HFF-Myc (cell line): ENCODE measurements around the gene TNFRSF13B.

Source experiments
- DNase-seq: peaks from one replicate; pipeline ENCODE4 v3.0.0-alpha.2; 2011; ENCODE audit warnings: low read depth; ENCODE audit errors: extremely low read depth
- H3K4me3 ChIP-seq: replicated peaks from 2 replicates; pipeline ENCODE4 v1.5.1; 2011; ENCODE audit warnings: low read depth, mild to moderate bottlenecking, control low read depth, low read length
- CTCF ChIP-seq: IDR thresholded peaks from 2 replicates; pipeline ENCODE4 v1.5.1; 2012; ENCODE audit warnings: mild to moderate bottlenecking, low read depth, low read length, control low read depth; ENCODE audit errors: missing control alignments

The TNFRSF13B gene

GRCh38 chr17:16953347-16953746 lies 18.6 kb downstream of the TNFRSF13B start:
- no peak for DNase-seq
- no peak overlapping the region for H3K4me3 ChIP-seq
- no peak for TF ChIP-seq CTCF

GRCh38 chr17:16952401-16952800 lies 19.5 kb downstream of the TNFRSF13B start:
- H3K4me3 ChIP-seq = no peak overlapping the region
- no peak for TF ChIP-seq CTCF
- DNase-seq = no peak

GRCh38 chr17:16950488-16950887 lies 21.4 kb downstream of the TNFRSF13B start:
- DNase-seq = no peak
- H3K4me3 ChIP-seq = no peak overlapping the region
- TF ChIP-seq CTCF = no peak

- no peak for DNase-seq
- TF ChIP-seq CTCF = no peak
- H3K4me3 ChIP-seq = no peak overlapping the region
These were observed 23.1 kb downstream of the TNFRSF13B start for GRCh38 chr17:16948587-16949376.

GRCh38 chr17:16947470-16947869 lies 24.4 kb downstream of the TNFRSF13B start:
- DNase-seq = no peak
- H3K4me3 ChIP-seq = no peak overlapping the region
- no peak for TF ChIP-seq CTCF

GRCh38 chr17:16945663-16946218 lies 26.2 kb downstream of the TNFRSF13B start:
- no peak for TF ChIP-seq CTCF
- no peak for DNase-seq
- H3K4me3 ChIP-seq = no peak overlapping the region
